Measurements from ENCODE around the gene EYS. TPM values are rescaled to one million over a fixed set of nuclear protein-coding genes. Genes with fewer than 3 reads are reported as not detected.

The EYS gene
- total RNA-seq, 6 experiments from 2014 or later: 0.18 TPM; not detected in 5

- Mint-ChIP-seq H3K9me3 (no peaks in the 10 kb centered on the region; the same call in 1 of the 2 replicates), H3K27ac (no peak overlapping the region), H3K36me3 (ENCODE audit: low read depth) (no peaks in the 10 kb centered on the region), H3K4me1 (ENCODE audit: low read depth) (no peaks in the 10 kb centered on the region), H3K4me3 (no peak overlapping the region), H3K27me3 (ENCODE audit: insufficient read depth) (no peaks in the 10 kb centered on the region)
- DNase-seq: no peak
- TF ChIP-seq CTCF (IDR thresholded peaks at IDR 0.05): no peak
Measured at GRCh38 chr6:65248101-65248610, 458.9 kb downstream of the EYS start.

GRCh38 chr6:65231616-65232015 is 475.4 kb downstream of the EYS start:
- Mint-ChIP-seq H3K36me3 (ENCODE audit: low read depth) (no peaks in the 10 kb centered on the region), H3K4me1 (ENCODE audit: low read depth) (no peaks in the 10 kb centered on the region)

GRCh38 chr6:65229825-65230224 is 477.2 kb downstream of the EYS start:
- no peak for DNase-seq
- Mint-ChIP-seq H3K4me3 (no peak overlapping the region), H3K27me3 (ENCODE audit: insufficient read depth) (no peaks in the 10 kb centered on the region), H3K27ac (no peak overlapping the region), H3K9me3 (peaks cover 19% of the 10 kb centered on the region; the same call in 1 of the 2 replicates), H3K4me1 (ENCODE audit: low read depth) (no peaks in the 10 kb centered on the region), H3K36me3 (ENCODE audit: low read depth) (no peaks in the 10 kb centered on the region)
- no peak for TF ChIP-seq CTCF (IDR thresholded peaks at IDR 0.05)

More at GRCh38 chr6:65231616-65232015, 475.4 kb downstream of the EYS start:
- no peak overlapping the region for H3K4me3 Mint-ChIP-seq
- H3K27ac Mint-ChIP-seq: no peak overlapping the region
- no peaks in the 10 kb centered on the region for H3K27me3 Mint-ChIP-seq (ENCODE audit: insufficient read depth)
- TF ChIP-seq CTCF (IDR thresholded peaks at IDR 0.05): no peak
- DNase-seq: no peak
- peaks cover 19% of the 10 kb centered on the region; the same call in 1 of the 2 replicates for H3K9me3 Mint-ChIP-seq

GRCh38 chr6:65221153-65221552 is 485.9 kb downstream of the EYS start:
- peaks cover 7% of the 10 kb centered on the region; the same call in 1 of the 2 replicates for H3K36me3 Mint-ChIP-seq (ENCODE audit: low read depth)

GRCh38 chr6:65202738-65203137 is 504.3 kb downstream of the EYS start:
- Mint-ChIP-seq H3K36me3 (ENCODE audit: low read depth) (no peaks in the 10 kb centered on the region), H3K27me3 (ENCODE audit: insufficient read depth) (no peaks in the 10 kb centered on the region; the same call in 1 of the 2 replicates), H3K27ac (no peak overlapping the region), H3K9me3 (peaks cover 28% of the 10 kb centered on the region), H3K4me3 (no peak overlapping the region), H3K4me1 (ENCODE audit: low read depth) (no peaks in the 10 kb centered on the region)
- DNase-seq: no peak
- TF ChIP-seq CTCF (IDR thresholded peaks at IDR 0.05): no peak

More at GRCh38 chr6:65221153-65221552, 485.9 kb downstream of the EYS start:
- H3K4me1 Mint-ChIP-seq (ENCODE audit: low read depth): no peaks in the 10 kb centered on the region
- no peak overlapping the region for H3K27ac Mint-ChIP-seq
- no peaks in the 10 kb centered on the region for H3K27me3 Mint-ChIP-seq (ENCODE audit: insufficient read depth)
- no peak for DNase-seq
- no peak for TF ChIP-seq CTCF (IDR thresholded peaks at IDR 0.05)
- peaks cover 50% of the 10 kb centered on the region for H3K9me3 Mint-ChIP-seq
- no peak overlapping the region for H3K4me3 Mint-ChIP-seq

Data from HFFc6 (cell line).